Psoas muscle (tissue), 8 donors: ENCODE results near the gene HS3ST6. TPM values are rescaled to one million over a fixed set of nuclear protein-coding genes. Genes with fewer than 3 reads are reported as not detected.
A peak's percentile ranks its signal among the peaks of the same experiment; 100 is the strongest.
"Not testable (repeated sequence)": the region's sequence is repeated elsewhere in the genome, so short reads cannot be mapped to it uniquely, and the experiment has no call there.

Experiments used
- ATAC-seq, 4 donors: fragments of 200-7000 bp; cut with Tn5 transposase; one replicate each; pipeline ENCODE4 v1.9.1; 2020; ENCODE audit warnings: moderate library complexity in 3 of 4, mild to moderate bottlenecking in 2 of 4
- DNase-seq, 2 donors: peaks; one replicate each; pipeline ENCODE4 v3.0.0-alpha.2; 2020
- H3K27ac ChIP-seq: fragments of 200-600 bp; one replicate; pipeline ENCODE4 v1.8.0; 2022
- H3K27me3 ChIP-seq, 3 donors: fragments of 200-600 bp in 1 of 3; one replicate each; pipeline versions ENCODE4 v1.6.1 to v1.8.0; 2013 to 2022; ENCODE audit warnings: low read length in 2 of 3, mild to moderate bottlenecking in 2 of 3, moderate library complexity in 1 of 3; ENCODE audit not compliant: insufficient read depth in 3 of 3
- H3K36me3 ChIP-seq, 2 donors: fragments of 200-600 bp in 1 of 2; one replicate each; pipeline versions ENCODE4 v1.6.1 to v1.8.0; 2013 to 2022; ENCODE audit warnings: low read depth in 1 of 2, mild to moderate bottlenecking in 1 of 2, moderate library complexity in 1 of 2; ENCODE audit not compliant: insufficient read depth in 1 of 2
- H3K4me1 ChIP-seq: fragments of 200-600 bp; one replicate; pipeline ENCODE4 v1.8.0; 2022
- H3K4me3 ChIP-seq: fragments of 200-600 bp; one replicate; pipeline ENCODE4 v1.8.0; 2022; ENCODE audit warnings: mild to moderate bottlenecking
- H3K9me3 ChIP-seq: fragments of 200-600 bp; one replicate; pipeline ENCODE4 v1.8.0; 2022
- CTCF ChIP-seq: fragments of 200-600 bp; IDR thresholded peaks from one replicate; pipeline ENCODE4 v1.8.0; 2022; ENCODE audit warnings: antibody characterized with exemption
- WGBS, 3 donors: extraction: QIAGEN DNeasy Blood & Tissue Kit; methylation state at CpG; one replicate each; pipeline versions ENCODE4 v1.1.6 to v1.1.7; 2013; 5-methylcytosine and 5-hydroxymethylcytosine counted together
- intact Hi-C, 2 donors: fragments of 100-400 bp; cut with DNase I; formaldehyde crosslinking; loops; one replicate each; pipeline versions ENCODE4 v1.11.0 to v1.14.2; 2022
- polyA plus RNA-seq, 3 donors: library from polyadenylated mRNA; stranded (reverse); fragments of 200-250 nt; gene quantifications; one replicate each; pipeline ENCODE4 v1.2.3, GENCODE V29; 2013
- total RNA-seq, 4 donors: library from RNA; stranded (reverse); fragmentation: NEBNext Ultra II Directional in 2 of 4; extraction: Animal tissue kit (Norgen Biotek cat#: 25700) in 2 of 4; gene quantifications; one replicate each; pipeline versions ENCODE4 v1.2.1 to v1.2.4, GENCODE V29; 2021 to 2023
- donor health status: healthy with polysubstance abuse.
- donor health status: DM: no; HTN: no; CAD: no; lungs with moderate emphysema.
- donor health status: Bipolar disorder and iron deficiency.
- donor health status: healthy.
- donor health status: DM: yes; HTN: yes; CAD: no.
- donor health status: DM: no; HTN: no; CAD: no.
- donor health status: DM: no; HTN: no; CAD: no.
- donor health status: DM: yes; HTN: yes; CAD: no.

HS3ST6 gene
- total and polyA plus RNA-seq, 7 donors, result not detected

GRCh38 chr16:1959269-1960039 is 41.2 kb upstream of the HS3ST6 start, which contains the start of gene NDUFB10:
TSS of gene NDUFB10 (plus strand) at chr16:1959538. CDS start at chr16:1959625, 87 bp downstream.
- Histone ChIP-seq H3K27me3 (no peaks in the 10 kb centered on the region), H3K4me3 (peak within 1 kb of the TSS; percentile 92), H3K36me3 (peaks cover 0 to 32% of the 10 kb centered on the region in 2 donors), H3K9me3 (no peaks in the 10 kb centered on the region), H3K4me1 (peaks cover 27% of the 10 kb centered on the region), H3K27ac (peak within 1 kb of the TSS; percentile 87)
- WGBS, 3 donors, result 1% methylated on average over 70 to 79 of the region's 79 CpGs
- peak; percentile 71 for TF ChIP-seq CTCF
- peak; percentile 85 to 89 (median 87) for ATAC-seq
- intact Hi-C loops, result no loop called here
- DNase-seq, result peak; percentile 94 to 97

DNA sequence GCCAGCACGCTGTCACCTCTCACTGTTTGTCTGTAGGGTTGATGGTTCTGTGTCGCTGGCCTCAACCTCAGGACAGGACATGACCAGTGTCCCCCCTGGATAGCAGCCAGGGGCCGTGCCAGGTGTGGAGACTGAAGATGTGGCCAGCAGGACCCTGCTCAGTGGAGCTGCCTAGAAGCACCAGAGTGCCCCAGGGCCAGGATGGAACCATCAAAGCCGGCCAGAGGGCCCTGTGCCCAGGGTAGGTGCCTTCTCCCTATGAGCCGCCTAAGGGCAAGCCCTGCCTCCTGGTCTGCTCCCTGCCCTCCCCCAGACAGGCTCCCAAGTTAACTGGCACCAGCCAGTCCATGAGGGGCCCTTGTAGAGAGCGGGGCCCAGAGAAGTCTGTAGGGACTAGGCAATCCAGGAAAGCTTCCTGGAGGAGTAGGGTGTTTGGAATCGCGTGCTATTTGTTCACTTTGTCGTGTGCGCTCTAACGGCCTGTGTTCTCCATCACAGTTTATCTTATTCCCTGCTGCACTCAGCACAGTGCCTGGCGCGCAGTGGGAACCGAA is 40.6 kb upstream of the HS3ST6 start:
- DNase-seq (no peak), ATAC-seq (peak in 3 of 4 donors; percentile 2)
- no peaks in the 10 kb centered on the region for H3K27me3 ChIP-seq
- peak overlapping the region; percentile 92 for H3K4me3 ChIP-seq
- intact Hi-C loops, result loop anchor here in 1 of 2 donors (1.0 kb wide), 1 partner anchor 14 kb away; the partner anchor contains the start of gene TBL3
- H3K27ac ChIP-seq, result peak overlapping the region; percentile 87
- no peak for TF ChIP-seq CTCF
- peaks cover 25% of the 10 kb centered on the region for H3K4me1 ChIP-seq
- H3K36me3 ChIP-seq, result peaks cover 0 to 30% of the 10 kb centered on the region in 2 donors
- H3K9me3 ChIP-seq, result no peaks in the 10 kb centered on the region
- WGBS, 3 donors, result 30 to 42% (median 30%) methylated on average over 13 to 14 of the region's 14 CpGs

DNA sequence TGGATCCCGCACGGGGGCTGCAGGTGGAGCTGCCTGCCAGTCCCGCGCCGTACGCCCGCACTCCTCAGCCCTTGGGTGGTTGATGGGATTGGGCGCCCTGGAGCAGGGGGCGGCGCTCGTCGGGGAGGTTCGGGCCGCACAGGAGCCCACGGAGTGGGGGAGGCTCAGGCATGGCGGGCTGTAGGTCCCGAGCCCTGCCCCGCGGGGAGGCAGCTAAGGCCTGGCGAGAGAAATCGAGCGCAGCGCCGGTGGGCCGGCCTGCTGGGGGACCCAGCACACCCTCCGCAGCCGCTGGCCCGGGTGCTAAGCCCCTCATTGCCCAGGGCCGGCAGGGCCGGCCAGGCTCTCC is 39.9 kb upstream of the HS3ST6 start:
- not testable (repeated sequence) for ATAC-seq, DNase-seq, H3K27ac ChIP-seq, H3K9me3 ChIP-seq, H3K27me3 ChIP-seq, H3K4me3 ChIP-seq
- WGBS, 3 donors, result 78 to 80% (median 79%) methylated on average over 27 to 30 of the region's 30 CpGs
- Histone ChIP-seq H3K36me3 (peaks cover 0 to 24% of the 10 kb centered on the region in 2 donors), H3K4me1 (peaks cover 19% of the 10 kb centered on the region)
- intact Hi-C loops, result loop anchor here in 1 of 2 donors (1.0 kb wide), 1 partner anchor 14 kb away; the partner anchor contains the start of gene TBL3

- H3K4me3 ChIP-seq, ATAC-seq, H3K9me3 ChIP-seq, H3K27me3 ChIP-seq, DNase-seq, H3K27ac ChIP-seq: not testable (repeated sequence)
- Histone ChIP-seq H3K36me3 (peaks cover 0 to 18% of the 10 kb centered on the region in 2 donors), H3K4me1 (peaks cover 19% of the 10 kb centered on the region)
- 88 to 92% (median 90%) methylated on average over 20 to 22 of the region's 22 CpGs for WGBS, 3 donors
- intact Hi-C loops, result loop anchor here in 1 of 2 donors (1.0 kb wide), 1 partner anchor 15 kb away; the partner anchor contains the start of gene TBL3
Measured at GRCh38 chr16:1957434-1958142, 39.4 kb upstream of the HS3ST6 start.

DNA sequence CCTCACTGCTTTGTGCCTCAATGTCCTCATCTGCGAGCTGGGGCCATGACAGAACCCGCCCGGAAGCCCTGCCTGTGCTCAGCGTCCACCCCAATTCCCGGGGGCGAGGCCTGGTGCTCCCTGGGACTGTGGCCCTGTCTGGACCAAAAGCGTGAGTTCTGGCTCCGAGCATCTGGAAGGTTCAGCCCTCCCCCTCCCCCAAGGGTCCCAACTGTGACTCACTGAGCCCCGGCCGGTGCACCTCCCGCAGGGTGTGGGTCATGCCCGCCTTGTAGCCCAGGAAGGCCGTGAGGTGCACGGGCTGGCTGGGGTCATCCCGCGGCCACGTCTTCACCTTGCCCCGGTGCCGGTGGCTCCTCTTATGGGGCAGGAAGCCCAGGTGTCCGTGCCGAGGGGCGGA is 35.5 kb upstream of the HS3ST6 start:
- WGBS, 3 donors, result 31 to 52% (median 36%) methylated on average over 22 of the region's 22 CpGs
- H3K9me3 ChIP-seq, result no peaks in the 10 kb centered on the region
- ATAC-seq (peak; percentile 24 to 46 (median 27)), DNase-seq (peak in 1 of 2 donors; percentile 72)
- H3K4me1 ChIP-seq, result peaks cover 16% of the 10 kb centered on the region
- peak overlapping the region; percentile 90 for H3K27ac ChIP-seq
- peak overlapping the region; percentile 76 for H3K4me3 ChIP-seq
- no peak for TF ChIP-seq CTCF
- H3K27me3 ChIP-seq, result no peaks in the 10 kb centered on the region
- H3K36me3 ChIP-seq, result no peaks in the 10 kb centered on the region
- intact Hi-C loops, result no loop called here
